ENCODE data around the gene TIMM50.
A peak's percentile ranks its signal among the peaks of the same experiment; 100 is the strongest.

DNA sequence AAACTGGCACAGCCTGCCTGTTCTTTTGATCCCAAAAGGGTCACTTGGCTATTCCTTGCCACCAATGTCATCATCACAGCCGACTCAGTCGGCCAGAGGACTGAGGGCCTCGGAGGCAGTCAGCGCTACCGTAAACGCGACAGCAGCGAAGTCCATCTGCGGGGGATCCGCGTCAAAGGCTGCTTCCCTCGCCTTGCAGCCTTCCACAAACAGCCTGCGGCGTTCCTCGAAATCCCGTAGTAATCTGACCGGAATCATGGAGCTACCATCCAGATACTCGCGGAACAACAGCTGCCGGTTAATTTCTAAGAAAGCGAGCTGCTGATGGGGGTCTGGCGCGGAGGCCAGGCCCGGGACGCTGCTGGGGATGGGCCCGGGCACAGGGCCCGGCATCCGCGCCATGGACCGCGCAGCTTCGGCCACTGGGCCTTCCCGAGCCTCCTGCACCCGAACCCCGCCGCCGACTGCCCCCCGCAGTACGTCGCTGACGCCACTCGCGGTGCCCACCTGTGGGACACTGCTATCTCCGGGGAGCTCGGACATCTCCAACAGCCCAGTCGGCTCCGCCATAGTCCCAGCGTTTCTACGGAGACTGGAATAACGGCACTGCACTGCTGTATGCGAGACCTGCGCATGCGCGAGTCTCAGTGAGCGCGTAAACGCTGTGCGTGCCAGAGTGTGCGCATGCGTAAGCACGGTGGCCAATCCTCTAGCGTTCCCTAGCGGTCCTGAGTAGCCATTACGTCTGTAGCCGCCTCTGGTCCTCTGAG is 51.8 kb downstream of the TIMM50 start, which contains the start of gene EID2B:
- TF ChIP-seq, protein P1, sequence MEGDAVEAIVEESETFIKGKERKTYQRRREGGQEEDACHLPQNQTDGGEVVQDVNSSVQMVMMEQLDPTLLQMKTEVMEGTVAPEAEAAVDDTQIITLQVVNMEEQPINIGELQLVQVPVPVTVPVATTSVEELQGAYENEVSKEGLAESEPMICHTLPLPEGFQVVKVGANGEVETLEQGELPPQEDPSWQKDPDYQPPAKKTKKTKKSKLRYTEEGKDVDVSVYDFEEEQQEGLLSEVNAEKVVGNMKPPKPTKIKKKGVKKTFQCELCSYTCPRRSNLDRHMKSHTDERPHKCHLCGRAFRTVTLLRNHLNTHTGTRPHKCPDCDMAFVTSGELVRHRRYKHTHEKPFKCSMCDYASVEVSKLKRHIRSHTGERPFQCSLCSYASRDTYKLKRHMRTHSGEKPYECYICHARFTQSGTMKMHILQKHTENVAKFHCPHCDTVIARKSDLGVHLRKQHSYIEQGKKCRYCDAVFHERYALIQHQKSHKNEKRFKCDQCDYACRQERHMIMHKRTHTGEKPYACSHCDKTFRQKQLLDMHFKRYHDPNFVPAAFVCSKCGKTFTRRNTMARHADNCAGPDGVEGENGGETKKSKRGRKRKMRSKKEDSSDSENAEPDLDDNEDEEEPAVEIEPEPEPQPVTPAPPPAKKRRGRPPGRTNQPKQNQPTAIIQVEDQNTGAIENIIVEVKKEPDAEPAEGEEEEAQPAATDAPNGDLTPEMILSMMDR (IDR thresholded peaks at IDR 0.05; ENCODE audit: insufficient read depth, low read length, poor library complexity, severe bottlenecking): peak; percentile 83
- no peak for TF ChIP-seq EZH2phosphoT487 (conservative IDR thresholded peaks at IDR 0.05; ENCODE audit: low read length)

Data from SU-DHL-6 (cell line).